GM12873 (cell line): Measurements from ENCODE around the gene TMEM179B.

Experiments used
- CTCF ChIP-seq: IDR thresholded peaks from 2 replicates; pipeline ENCODE4 v1.5.1; 2012; ENCODE audit warnings: low read depth, mild to moderate bottlenecking, moderate library complexity, low read length, control low read depth; ENCODE audit not compliant: insufficient read depth; ENCODE audit errors: missing control alignments

TMEM179B gene

DNA sequence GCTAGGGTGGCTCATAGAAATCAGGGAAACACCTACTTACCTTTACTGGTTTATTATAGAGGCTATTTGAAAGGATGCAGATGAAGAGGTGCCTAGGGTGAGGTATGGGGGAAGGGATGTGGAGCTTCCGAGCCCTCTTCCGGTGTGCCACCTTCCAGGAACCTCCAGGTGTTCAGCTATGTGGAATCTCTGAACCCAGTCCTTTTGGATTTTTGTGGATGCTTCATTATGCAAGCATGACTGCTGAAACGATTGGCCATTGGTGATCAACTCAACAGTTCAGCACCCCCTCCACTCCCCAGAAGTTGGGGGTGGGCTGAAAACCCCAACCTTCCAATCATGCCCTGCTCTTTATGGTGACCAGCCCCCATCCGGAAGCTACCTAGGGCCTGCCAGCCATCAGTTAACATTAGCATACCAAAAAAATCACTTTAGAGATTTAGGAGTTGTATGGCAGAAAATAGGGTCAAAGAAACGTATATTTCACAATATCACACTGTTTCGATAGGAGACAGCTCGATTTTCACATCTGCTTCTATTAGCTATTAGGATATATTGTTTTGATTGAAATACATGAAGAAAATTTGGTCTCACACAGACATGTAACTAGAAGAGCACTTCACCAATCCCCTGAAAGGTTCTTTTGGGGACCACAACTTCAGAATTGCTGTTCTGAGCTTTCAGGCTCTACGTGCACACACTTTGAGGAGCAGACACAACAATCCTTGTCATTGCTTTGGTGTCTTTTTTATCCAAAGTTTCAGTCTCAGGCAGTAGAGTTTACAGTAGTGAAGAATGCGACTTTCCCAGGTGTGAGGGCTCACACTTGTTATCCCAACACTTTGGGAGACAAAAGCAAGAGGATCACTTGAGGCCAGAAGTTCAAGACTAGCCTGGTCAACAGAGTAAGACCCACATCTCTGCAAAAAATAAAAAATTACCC lies 29.1 kb upstream of the TMEM179B start:
- no peak for TF ChIP-seq CTCF

GRCh38 chr11:62770778-62771143 lies 16.4 kb upstream of the TMEM179B start:
- no peak for TF ChIP-seq CTCF

DNA sequence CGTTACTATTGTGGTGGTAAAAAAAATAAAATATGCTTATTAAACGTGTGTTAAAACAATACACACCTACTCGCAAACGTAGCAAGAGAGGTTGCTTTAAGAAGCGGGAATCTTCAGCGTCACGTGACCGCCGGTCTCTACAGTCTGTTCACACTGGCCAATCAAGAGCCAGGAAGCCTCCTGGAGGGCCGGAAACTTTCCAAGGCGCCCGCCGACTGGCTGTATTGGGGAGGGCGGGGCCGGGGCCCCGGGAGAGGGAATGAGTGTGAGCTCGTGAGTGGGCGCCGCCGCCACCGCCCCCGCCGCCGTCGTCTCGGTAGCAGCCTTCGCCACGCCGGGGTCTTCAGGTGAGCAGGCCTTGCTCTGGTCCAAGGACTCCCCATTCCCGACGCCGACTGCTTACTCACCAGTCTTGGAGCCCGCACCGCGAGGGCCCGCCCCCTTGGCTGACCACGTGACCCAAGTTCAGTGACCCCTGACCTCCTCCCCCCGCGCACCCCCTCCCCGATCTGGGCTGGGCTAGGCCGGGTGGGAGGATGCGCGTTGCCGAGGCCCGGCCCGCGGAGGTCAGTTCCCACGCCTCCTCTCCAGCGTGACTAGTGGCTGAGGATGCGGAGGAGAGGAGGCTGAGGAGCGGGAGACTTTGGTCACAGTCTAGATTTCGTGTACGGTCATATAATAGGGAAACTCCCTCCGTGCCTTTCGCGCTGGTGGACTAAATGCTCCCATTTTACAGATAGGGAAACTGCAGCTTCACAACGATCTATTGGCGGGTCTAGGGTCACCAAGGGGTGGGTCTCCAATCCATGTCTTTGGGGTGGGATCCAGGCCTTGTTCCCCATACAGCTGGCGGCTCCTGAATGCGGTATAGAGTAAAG lies 15.8 kb upstream of the TMEM179B start, which contains the start of gene TAF6L:
Gene TAF6L, plus strand, starts transcription at position 253 of the 878 bp plus-strand sequence. CDS start 4,388 bp downstream, outside the sequence.
- no peak for TF ChIP-seq CTCF

DNA sequence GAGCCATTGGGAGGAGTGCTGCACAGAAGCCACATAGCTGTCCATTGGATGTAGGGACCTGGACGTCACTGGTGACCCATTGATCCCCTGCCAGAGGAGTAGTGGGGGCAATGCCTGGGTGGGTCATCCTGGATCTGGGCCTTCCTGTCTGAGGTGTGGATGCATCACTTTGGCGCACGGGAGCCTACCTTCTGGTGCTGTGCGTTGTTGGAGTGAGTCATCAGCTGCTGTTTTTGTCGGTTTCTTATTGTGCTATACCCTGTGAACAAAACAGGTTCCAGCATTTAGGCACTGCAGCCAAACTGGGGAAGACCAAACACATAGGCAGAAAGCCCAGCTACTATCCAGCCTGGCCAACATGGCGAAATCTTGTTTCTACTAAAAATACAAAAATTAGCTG lies 12.8 kb upstream of the TMEM179B start:
- TF ChIP-seq CTCF: no peak

DNA sequence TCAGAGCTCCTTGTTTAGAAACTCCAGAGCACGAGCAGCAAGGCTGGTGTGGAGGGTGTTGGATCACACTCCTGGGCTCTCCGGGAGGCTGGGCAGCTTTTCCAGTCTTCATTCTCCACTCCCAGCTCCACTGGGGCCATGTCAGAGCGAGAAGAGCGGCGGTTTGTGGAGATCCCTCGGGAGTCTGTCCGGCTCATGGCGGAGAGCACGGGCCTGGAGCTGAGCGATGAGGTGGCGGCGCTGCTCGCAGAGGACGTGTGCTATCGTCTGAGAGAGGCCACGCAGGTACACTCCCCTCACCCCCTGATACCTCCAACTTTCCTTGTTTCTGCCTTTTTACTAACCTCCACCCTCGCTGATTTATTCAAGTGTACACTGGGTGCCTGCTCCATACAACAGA lies 11.6 kb upstream of the TMEM179B start:
- no peak for TF ChIP-seq CTCF

DNA sequence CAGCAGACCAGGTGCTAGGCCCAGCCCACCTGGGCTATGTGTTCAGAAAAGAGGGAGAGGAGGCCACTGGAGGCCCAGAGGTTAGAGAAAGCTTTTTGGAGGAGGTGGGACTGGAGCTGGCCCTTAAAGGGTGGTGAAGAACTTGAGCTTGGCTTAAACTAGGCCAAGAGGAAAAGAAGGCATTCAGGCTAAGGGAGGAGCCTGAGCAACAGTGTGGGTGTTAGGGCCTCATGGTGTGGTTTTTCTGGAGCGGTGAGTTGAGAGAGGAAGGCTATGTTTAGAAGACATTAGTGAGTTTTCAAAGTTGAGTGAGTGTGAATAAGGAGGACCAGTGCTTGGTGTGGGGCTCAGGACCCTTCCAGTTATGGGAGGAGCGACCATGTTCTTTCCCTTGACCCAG lies 9.8 kb upstream of the TMEM179B start:
- TF ChIP-seq CTCF: no peak

- no peak for TF ChIP-seq CTCF
These were observed 8.8 kb upstream of the TMEM179B start for GRCh38 chr11:62778441-62778840.
